NOMO-1 treated with DMSO at 0.1 percent for 48 hours (cell line): Measurements from ENCODE around the gene FAM170B.

Experiments used
- DNase-seq: peaks from one replicate; lab custom pipeline; 2025; ENCODE audit not compliant: unreplicated experiment; lab: John Stamatoyannopoulos, UW

Gene FAM170B

GRCh38 chr10:49133706-49134248, at the start of gene FAM170B:
TSS of gene FAM170B (minus strand) at chr10:49134021. CDS start at chr10:49133918, 103 bp downstream.
- DNase-seq = no peak

- no peak for DNase-seq
Observed at GRCh38 chr10:49182776-49183175, 49.0 kb upstream of the FAM170B start.

GRCh38 chr10:49180444-49180860, 46.6 kb upstream of the FAM170B start:
- no peak for DNase-seq

- no peak for DNase-seq
Observed at GRCh38 chr10:49179699-49180443, 46.0 kb upstream of the FAM170B start.

GRCh38 chr10:49178489-49179471, 45.0 kb upstream of the FAM170B start:
- peak; percentile 17 for DNase-seq

- DNase-seq = peak; percentile 58
Observed at GRCh38 chr10:49177391-49178355, 43.9 kb upstream of the FAM170B start.

- no peak for DNase-seq
Observed at GRCh38 chr10:49176310-49177268, 42.8 kb upstream of the FAM170B start.

- no peak for DNase-seq
Observed at GRCh38 chr10:49175587-49176309, 41.9 kb upstream of the FAM170B start.

- no peak for DNase-seq
Observed at GRCh38 chr10:49174926-49175500, 41.2 kb upstream of the FAM170B start.

- DNase-seq = no peak
Observed at GRCh38 chr10:49174261-49174925, 40.6 kb upstream of the FAM170B start.

- no peak for DNase-seq
Observed at GRCh38 chr10:49173853-49174252, 40.0 kb upstream of the FAM170B start.

GRCh38 chr10:49173201-49173772, 39.5 kb upstream of the FAM170B start:
- no peak for DNase-seq

GRCh38 chr10:49172777-49173132, 38.9 kb upstream of the FAM170B start:
- no peak for DNase-seq

GRCh38 chr10:49172061-49172776, 38.4 kb upstream of the FAM170B start:
- no peak for DNase-seq

GRCh38 chr10:49171326-49172060, 37.7 kb upstream of the FAM170B start:
- no peak for DNase-seq

GRCh38 chr10:49170632-49171325, 37.0 kb upstream of the FAM170B start:
- no peak for DNase-seq
